Measurements from ENCODE around the gene MOCS1. TPM values are rescaled to one million over a fixed set of nuclear protein-coding genes. Genes with fewer than 3 reads are reported as not detected.

MOCS1 gene
- total RNA-seq, 4 donors from 2014 or later = 24.0 to 33.0 (median 29.3) TPM

GRCh38 chr6:39907871-39908575 lies 26.2 kb downstream of the MOCS1 start:
- peak overlapping the region in 1 of 4 donors; percentile 14 for H3K27ac ChIP-seq
- no peak for ATAC-seq
- WGBS, 2 donors (ENCODE audit: low coverage in 1 of 2) = 95 to 100% methylated on average over 1 to 4 of the region's 5 CpGs
- H3K27me3 ChIP-seq = no peaks in the 10 kb centered on the region
- no peaks in the 10 kb centered on the region for H3K9me3 ChIP-seq
- H3K4me3 ChIP-seq = no peak overlapping the region
- peaks cover 0 to 81% of the 10 kb centered on the region in 2 donors for H3K36me3 ChIP-seq
- TF ChIP-seq EP300 (IDR thresholded peaks at IDR 0.05) = no peak
- TF ChIP-seq POLR2A (IDR thresholded peaks at IDR 0.05) = no peak
- TF ChIP-seq CTCF (IDR thresholded peaks at IDR 0.05) = no peak
- TF ChIP-seq POLR2AphosphoS5 (IDR thresholded peaks at IDR 0.05) = no peak
- peaks cover 0 to 16% (median 0%) of the 10 kb centered on the region in 3 donors for H3K4me1 ChIP-seq

- peaks cover 0 to 81% of the 10 kb centered on the region in 2 donors for H3K36me3 ChIP-seq
- H3K27me3 ChIP-seq = no peaks in the 10 kb centered on the region
- no peak overlapping the region for H3K4me3 ChIP-seq
- ATAC-seq = no peak
- peaks cover 0 to 16% (median 0%) of the 10 kb centered on the region in 3 donors for H3K4me1 ChIP-seq
- TF ChIP-seq POLR2AphosphoS5 (IDR thresholded peaks at IDR 0.05) = peak; percentile 4
- TF ChIP-seq POLR2A (IDR thresholded peaks at IDR 0.05) = no peak
- no peak for TF ChIP-seq EP300 (IDR thresholded peaks at IDR 0.05)
- TF ChIP-seq CTCF (IDR thresholded peaks at IDR 0.05) = no peak
- peak overlapping the region in 2 of 4 donors; percentile 31 to 40 for H3K27ac ChIP-seq
- no peaks in the 10 kb centered on the region for H3K9me3 ChIP-seq
- WGBS, 2 donors (ENCODE audit: low coverage in 1 of 2) = 80% methylated on average over 1 of the region's 13 CpGs; no CpG with 5 or more reads in 1 of the 2 donors
Measured at GRCh38 chr6:39906318-39906761, 27.9 kb downstream of the MOCS1 start.

- Histone ChIP-seq H3K4me3 (no peak overlapping the region), H3K4me1 (peaks cover 0 to 16% (median 0%) of the 10 kb centered on the region in 3 donors), H3K9me3 (no peaks in the 10 kb centered on the region), H3K36me3 (peaks cover 0 to 81% of the 10 kb centered on the region in 2 donors), H3K27ac (peak overlapping the region in 2 of 4 donors; percentile 30 to 40), H3K27me3 (no peaks in the 10 kb centered on the region)
- 80 to 100% methylated on average over 1 of the region's 4 CpGs for WGBS, 2 donors (ENCODE audit: low coverage in 1 of 2)
- ATAC-seq = no peak
- TF ChIP-seq POLR2A (IDR thresholded peaks at IDR 0.05) (no peak), EP300 (IDR thresholded peaks at IDR 0.05) (no peak), CTCF (IDR thresholded peaks at IDR 0.05) (no peak), POLR2AphosphoS5 (IDR thresholded peaks at IDR 0.05) (no peak)
Measured at GRCh38 chr6:39905640-39905975, 28.7 kb downstream of the MOCS1 start.

- Histone ChIP-seq H3K4me1 (peaks cover 0 to 16% (median 0%) of the 10 kb centered on the region in 3 donors), H3K27ac (peak overlapping the region in 2 of 4 donors; percentile 30 to 40), H3K4me3 (no peak overlapping the region), H3K27me3 (no peaks in the 10 kb centered on the region), H3K36me3 (peaks cover 5 to 81% of the 10 kb centered on the region in 2 donors), H3K9me3 (no peaks in the 10 kb centered on the region)
- WGBS, 2 donors (ENCODE audit: low coverage in 1 of 2) = 86% methylated on average over 1 of the region's 4 CpGs; no CpG with 5 or more reads in 1 of the 2 donors
- TF ChIP-seq POLR2AphosphoS5 (IDR thresholded peaks at IDR 0.05) (peak; percentile 14), CTCF (IDR thresholded peaks at IDR 0.05) (no peak), POLR2A (IDR thresholded peaks at IDR 0.05) (no peak)
- no peak for ATAC-seq
Measured at GRCh38 chr6:39904946-39905639, 29.2 kb downstream of the MOCS1 start.

Data from gastroesophageal sphincter (tissue), 4 donors.